HG03103 (cell line): Measurements from ENCODE around the gene SLC9A9.

Experiments
- ATAC-seq: cut with Tn5 transposase; IDR thresholded peaks from one replicate; pipeline ENCODE4 v1.9.1; 2021; ENCODE audit warnings: low read depth; ENCODE audit not compliant: unreplicated experiment

SLC9A9 gene

DNA sequence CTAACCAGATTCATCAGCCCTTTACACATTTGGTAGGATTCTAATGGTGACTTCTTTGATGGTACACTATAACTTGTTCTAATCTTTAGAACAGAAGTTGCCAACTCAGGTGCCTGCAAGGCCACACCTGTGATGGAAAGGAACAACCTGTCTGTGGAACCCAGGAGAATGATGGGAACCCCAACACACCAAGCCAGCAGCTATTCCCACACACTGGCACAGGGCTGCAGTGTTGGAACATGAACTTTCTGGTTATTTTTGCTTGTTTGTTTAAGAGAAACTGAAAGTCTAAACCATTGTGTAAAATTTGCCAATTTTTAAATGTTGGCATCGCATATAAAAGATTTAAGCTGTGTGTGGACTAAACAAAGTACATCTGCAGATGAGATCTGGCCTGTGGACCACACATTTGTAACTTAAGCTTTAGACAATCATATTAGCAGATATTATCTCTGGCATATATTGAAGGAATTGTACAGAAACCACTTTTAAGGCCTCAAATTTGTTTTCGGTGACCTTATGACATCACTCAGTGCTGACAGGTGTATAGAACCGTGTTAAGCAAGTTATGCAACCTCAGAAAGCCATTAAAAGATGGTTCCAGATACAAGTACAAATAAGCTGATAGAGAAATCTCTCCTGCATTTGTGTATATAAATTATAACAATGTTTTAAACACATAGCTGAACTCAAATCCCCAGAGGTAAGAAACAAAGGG, 242.9 kb downstream of the SLC9A9 start:
- peak; percentile 19 for ATAC-seq

DNA sequence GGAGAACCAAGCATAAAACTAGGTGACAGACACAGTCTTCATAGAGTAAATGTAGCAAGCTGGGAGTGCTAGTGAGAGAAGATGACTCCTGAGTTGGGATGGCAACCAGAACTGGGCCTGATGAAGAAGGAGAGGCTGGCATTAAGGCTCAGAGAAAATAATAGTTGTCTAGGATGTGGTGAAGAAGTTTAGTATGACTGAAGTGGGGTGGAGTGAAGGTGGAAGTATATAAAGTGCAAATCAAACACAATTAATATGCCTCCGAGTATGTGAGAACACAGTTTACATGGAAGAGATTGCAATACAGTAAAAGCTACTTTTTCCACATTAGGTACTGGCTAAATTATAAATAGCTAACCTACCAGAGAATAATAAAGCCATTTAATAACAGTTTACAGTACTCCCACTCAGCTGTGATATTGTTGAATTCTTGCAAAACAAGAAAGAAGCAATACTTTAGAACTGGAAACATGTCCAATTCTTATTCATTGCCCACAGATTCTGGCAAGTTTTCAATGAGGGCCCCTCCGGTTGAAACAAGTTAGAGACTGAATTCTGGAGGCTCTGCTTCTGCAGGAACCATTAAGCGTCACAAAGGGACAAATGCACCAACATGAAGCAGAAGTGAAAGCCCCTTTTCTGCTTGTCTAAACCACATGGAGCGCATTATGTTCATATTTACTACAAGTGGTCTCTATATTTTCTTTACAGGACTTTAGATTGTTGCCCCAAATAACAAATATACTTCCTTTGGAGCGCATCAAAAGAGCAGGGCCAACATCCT, 243.7 kb downstream of the SLC9A9 start:
- peak; percentile 87 for ATAC-seq

DNA sequence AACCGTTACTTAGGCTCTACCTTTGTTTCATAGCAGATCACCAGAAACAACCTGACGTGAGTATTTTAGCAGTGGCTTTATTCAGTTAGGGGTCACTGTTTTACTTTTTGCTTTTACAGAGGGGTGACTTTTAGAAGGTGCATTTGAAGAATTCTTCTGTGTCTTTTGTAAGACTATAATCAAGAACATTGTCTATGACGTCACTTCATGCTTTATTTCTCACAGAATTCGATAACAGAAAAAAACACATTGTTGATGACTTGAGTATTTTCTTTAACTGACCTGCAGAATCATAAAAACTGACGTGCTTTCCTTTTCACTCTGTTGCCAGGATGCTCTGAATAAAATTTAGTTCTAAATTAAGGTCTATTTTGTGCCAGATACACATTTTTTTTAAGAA, 244.5 kb downstream of the SLC9A9 start:
- no peak for ATAC-seq

DNA sequence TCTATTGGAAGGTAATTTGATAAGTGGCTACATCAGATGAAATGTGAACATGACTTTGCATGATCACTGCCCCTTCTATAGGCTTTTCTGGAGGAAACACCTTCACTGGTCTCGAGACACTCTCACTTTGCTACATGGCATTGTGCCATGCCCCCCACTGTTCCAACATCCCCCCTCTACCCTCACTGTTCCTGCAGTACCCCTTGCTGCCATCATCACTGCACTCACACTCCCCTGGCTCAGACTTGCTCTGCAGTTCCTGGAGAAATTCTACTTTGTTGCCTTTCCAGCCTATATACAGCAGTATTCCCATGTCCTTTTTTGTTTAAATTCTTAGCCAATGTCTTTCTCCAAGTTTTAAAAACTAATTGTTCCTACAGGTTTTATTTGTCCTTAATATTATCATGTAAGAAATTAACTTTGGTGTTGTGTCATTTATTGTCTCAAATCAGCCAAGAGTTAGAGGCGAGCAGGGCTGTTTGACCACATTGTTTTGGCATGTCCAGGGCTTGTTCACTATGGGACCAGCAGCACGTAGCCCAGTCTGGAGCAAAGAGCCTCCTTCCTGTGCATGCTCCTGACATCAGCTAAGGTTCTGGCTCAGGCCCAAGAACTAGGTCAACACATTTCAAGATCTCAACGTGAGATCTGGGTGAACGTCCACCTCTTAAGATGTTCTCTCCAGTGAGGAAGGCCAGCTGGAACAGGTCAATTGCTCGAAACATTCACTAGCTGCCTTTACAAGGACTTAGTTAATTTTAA, 246.4 kb downstream of the SLC9A9 start:
- no peak for ATAC-seq

DNA sequence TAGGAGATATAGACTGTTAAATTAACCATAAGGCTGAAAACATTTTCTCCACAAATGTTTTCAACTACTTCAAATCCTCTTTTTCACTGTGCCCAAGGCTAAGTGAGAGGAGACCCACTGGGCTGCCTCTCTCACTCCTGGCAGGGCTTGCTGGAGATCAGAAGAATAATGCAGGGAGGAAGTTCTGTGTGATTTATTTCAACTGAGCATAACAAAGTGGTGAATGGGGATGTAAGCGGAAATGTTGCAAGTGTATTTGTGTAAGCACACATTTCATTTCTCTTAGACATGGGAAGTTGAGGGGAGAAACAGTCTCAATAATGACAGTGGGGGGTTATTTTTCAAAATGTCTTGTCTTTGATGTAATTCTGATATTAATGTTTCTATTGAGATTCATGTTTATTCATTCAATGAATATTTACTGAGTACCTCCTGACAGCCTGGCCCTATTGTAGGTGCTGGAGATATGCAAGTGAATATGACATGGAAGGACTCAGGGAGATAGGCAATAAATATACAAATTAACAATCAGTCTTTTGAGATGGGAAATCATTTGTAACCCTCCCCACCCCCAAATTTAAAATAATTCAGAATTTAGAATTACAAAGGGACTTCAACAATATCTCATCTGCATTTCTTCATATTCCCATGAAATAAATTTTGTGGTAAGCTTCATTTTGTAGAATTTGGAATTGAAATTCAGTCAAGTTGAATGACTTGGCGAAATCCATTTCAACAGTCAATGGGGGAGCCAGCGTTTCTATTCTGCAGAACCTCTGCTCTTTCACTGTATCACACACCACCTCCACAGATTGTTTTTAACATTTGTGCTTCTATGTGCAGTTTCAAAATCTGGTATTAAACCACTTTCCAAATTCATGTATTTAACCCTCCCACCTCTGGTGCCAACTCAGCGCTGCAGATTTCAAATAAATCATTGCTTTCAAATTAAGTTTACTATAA, 247.2 kb downstream of the SLC9A9 start:
- ATAC-seq = no peak

DNA sequence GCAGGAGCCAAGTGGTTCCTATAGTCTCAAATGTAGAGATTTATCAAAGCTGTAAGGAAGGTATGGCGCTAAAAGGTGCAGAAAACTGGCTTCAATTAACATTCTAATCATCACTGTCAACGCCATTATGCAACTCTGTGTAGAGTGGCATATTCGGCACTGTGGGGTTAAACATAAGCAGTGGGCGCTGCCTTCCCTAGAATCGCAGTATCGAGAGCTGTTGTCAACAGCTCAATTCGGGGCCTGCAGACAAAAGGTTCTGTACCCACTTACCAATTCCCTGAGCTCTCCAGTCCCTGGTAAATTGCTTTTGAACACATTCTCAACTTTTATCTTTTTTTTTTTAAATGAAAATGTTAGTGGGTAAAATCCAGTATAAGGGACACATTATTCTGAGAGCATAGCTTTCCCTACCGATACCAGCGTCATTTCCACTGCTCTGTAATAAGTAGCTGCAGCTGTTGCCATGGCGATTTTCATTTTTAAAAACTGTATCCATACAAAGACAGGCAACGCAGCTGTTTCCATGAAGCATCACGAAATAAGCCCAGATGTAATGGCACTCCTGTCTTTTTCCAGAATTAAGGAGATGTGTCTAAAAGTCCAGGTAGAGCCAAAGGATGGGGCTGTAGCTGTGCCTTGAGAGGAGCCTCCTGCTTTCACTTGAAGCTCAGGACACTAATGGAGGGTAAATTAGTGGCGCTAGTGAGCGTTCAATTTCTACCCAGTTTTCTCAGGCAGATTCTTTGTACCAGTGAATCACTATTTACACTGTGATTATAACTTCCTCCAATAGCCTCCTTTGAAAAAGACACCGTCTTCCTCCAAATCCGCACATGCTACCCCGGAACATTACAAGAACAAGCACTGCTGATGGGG, 250.3 kb downstream of the SLC9A9 start:
- no peak for ATAC-seq

DNA sequence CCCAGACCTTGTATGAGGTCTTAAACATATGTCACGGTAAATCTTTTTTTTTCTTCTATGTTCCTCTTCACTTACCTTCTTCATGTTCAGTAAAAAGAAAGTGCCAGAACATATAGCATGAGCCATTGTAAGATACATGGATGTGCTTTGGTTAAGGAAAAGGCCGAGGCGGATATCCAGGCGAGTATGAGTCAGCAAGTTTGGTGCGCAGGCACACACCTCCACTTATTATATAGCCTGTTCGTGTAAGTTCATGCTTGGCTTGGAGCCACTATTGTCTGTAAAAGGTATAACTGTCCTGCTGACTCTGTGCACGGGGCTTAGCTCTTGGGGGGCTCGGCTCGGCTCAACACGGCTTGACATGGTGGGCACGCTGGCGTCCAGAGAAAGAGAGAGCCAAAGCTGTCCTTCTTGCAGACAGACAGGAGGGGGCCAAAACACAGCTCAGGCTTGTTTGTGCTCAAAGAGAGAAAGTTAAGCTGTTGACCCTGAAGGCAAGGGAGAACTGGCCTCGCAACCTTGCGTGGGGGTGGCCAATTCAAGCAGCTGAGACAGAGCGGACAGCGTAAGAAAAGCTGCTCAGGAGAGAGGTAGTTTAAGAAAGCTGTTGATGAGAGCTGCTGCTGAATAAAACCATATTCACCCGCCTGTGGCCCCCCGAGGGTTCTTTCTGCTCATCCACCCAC, 251.2 kb downstream of the SLC9A9 start:
- ATAC-seq = no peak

DNA sequence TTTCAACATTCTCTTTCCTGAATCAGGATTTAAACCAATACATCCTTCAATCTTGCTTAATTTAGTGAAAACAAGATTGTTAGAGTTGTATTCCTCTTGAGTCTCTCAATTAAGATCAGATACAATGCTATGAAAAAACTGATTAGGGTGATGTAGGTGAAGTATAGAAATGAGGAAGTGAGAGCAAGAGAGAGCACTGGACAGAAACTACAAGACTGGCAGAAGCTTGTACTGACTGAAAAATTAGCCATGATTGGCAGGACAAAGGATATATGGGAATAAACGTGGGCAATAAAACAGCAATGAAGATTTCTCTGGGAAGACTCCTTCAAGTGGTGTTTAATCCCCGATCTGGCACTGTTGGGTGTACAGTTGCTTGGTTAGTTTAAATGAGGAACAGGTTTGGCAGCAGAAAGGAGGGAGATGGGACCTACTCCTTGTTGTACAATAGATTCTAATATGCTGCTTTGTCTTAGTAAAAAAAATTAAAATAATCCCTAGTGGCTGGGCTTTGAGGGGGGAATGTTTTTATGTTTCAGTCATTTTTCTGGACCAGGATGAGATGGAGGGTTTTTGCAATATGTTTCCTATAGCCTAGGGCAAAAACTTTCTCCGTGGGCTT, 252.7 kb downstream of the SLC9A9 start:
- peak; percentile 97 for ATAC-seq

DNA sequence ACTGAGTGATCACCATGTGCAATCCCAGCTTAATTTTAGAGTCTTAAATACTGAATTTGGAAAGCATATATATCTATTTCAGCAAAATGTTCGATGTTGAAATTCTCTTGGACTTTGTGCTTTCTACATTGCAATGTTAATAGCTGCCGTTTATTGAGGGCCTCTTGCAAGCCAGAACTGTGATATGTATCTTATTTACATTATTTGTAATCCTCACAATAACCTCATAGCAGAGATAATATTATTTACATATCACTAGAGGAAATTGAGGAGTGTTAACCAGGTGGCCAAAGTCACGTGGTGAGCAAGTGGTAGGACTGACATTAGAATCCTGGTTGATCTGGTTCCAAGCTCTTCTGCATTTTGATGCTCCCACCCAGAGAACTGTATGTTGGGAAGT, 254.1 kb downstream of the SLC9A9 start:
- ATAC-seq = no peak

DNA sequence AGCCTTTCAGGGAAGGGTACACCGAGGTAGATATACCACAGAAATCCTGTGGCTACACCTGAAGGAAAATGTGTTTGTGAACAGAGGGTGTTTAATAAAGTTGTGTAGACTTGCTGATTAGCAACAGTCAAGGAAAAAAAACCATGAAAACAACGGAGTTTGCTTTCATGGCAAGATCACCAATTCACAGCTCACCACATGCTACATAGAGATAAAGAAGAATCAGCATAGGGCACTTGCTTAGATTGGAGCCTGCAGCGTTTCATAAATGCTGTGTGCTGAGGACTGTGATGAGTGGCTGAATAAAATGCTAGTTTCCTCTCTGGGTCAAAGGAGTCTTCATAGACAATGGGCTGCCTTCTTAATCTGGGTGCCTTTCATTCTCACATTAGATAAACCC, 257.6 kb downstream of the SLC9A9 start:
- ATAC-seq = no peak

DNA sequence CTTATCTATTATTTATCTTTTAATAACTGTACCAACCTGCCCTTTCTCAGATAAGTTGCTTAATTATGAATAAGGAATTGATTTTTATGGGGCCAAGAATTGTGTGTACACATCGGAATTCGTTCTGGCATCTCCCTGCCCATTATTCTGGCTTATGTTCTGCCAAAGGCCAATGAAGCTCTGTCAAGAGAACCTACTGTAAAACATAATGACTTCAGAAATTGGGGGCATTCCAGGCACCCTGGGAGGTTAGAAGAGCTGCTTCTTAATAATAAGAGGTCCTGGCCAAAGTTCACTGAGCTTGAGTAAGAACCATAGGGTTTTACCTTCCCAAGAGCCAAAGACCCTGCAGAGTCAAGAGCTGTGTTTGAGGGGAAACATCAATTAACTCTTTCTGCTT, 261.7 kb downstream of the SLC9A9 start:
- no peak for ATAC-seq

DNA sequence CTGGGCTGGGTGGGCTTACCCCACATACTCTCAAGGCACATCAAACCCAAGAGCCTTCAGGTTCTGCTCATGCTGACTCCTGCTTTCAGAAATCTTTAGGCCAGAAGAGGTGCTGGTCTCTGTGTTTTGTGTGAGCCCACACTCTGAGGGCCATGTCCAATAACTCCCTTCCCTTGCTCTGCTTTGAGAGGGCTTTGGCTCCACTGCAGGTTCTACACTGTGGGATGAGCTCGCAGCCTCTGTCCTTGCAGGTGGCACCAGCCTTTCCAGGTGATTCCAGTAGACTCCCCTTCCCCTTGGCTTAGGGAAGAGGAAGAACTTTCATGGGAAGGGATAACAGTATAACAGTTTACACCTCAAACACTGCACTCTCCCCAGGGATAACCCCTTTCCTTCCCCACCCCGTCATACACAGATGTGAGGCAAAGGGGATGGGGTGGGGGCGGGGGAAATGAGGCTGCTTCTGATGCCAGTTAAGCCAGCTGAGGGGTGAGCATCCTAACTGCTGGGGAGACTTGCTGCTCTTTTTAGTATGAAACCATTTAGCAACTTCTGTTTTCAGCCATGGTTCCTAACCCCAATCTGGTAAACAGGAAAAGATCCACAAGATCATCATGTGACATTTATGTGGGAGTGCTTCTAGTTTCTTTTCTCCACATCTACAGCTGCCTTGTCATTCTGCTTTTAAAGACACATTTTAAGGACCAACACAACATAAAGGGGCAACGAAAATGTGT, 262.4 kb downstream of the SLC9A9 start:
- no peak for ATAC-seq

DNA sequence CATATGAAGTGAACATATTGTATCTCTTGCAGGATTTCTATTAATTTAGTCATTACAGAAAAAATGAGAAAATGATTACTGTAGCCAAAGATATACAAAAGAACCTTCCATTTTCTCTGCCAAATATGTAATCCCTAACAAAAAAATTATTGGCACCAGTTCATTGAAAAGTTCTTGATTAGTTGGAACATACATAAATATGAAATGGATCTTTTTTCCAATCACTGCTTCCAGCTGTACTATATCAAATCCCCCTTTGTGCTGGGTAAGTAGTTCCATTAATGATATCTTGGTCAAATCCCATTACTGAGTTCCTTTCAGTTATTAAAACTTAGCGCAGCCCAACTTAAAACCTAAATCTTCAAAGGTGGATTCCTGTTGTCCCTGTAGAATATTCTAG, 263.8 kb downstream of the SLC9A9 start:
- no peak for ATAC-seq

DNA sequence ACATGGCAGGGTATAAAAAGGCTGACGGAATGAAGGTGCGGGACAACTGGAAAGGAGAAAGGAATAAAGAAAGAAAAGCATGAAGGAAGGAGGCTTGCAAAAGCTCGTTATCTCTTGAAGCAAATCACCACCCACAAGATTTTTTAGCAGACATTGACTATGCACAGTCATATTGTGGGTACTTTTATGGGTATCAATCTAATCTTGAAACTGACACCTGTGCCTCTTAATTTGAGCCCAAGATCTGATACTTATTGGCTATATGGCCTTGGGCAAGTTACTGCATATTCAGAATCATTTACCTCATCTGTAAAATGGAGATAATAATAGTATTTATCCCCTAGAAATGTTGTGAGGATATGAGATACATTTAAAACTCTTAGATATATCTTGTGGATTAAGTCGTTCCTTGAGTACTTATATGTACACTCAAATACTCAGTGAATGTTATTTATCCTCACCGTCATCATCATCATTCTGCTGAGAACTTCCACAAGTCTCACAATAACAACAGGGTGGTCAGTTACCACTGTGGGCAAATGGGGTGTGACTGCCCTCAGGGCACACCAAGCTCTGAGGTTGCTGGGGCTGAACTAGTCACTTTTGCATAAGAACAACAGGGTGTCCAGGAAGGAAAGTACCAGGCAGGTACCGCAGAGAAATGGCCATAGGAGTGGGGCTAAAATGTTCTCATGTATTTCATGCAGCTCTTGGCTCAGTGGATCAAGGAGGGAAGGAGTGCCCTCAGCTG, 266.1 kb downstream of the SLC9A9 start:
- no peak for ATAC-seq

DNA sequence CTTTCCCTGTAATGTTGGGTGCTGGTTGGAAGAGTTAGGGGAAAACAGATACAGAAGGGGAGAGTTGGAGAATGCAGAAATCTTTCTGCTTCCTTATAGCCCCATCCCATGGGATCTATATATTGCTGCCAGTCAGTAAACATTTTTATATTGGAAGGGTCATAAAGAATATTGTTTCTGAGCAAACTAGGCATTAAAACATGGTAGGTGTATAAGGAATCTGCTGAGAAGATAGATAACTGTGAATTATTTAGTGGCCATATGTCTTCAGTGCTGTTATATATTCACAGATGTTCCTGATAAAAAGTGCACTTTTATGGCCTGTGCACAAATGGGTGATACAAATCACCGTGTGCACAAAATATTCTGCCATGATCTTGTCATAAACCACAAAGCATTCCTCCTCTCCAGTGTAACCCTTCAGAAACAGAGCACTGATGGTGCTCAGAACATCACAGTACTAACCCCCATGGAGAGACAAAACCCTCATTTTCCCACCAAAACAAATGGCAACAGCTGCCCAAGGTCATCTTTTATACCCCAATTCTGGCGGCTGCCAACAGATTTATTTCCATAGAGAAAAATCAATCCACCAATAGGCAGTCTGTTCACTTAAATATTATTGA, 269.3 kb downstream of the SLC9A9 start:
- ATAC-seq = no peak

DNA sequence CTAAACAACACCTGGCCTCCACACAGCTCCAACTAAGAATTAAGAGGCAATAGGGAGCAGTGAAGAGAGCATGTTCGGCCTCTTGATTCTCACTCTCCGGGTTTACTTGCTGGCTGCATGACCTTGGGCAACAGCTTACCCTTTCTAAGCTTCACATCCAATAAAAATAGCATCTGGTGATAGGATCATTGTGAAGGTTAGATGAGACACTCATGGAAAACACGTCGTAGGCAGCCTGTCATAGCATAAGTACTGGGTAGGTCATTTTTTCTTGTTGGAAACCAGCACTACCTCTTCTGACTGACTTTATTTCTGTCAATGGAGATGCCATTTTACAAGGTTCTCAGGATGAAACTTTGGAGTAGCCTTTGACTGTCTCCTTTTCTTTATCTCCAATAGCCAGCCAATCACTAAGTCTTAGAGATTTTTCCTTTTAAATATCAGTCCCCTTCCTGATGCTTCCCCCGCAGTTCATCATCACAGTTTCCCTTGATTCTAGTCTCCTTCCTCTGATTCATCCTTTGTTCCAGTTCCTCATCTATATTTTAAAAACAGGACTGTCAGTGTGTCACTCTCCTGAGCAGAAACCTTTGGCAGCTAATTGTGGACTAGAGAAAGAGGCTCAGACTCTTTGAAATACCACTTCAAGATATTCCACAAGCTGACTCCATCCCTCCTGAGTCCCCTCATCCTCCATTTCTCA, 271.5 kb downstream of the SLC9A9 start:
- ATAC-seq = no peak
